ENCODE data around the gene C6orf120.

DNA sequence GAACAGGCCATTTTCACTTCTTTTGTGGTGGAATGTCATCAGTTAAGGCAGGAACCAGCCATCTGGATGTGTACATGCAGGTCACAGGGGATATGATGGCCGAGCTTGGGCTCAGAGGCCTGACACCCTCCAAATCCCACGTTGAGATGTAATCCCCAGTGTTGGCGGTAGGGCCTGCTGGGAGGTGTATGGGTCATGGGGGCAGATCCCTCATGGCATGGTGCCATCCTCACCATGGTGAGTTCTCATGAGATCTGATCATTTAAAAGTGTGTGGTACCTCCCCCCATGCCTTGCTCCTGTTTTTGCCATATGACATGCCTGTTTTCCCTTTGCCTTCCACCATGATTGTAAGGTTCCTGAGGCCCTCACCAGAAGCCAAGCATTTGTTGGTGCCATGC, 26.9 kb upstream of the C6orf120 start:
- TF ChIP-seq POLR2A (IDR thresholded peaks at IDR 0.05; ENCODE audit: low read length) (no peak), GATA1 (IDR thresholded peaks at IDR 0.05; ENCODE audit: low read depth, low read length) (no peak)

Data from erythroblast (primary cell).